Hindlimb muscle (tissue), 1 donor: ENCODE results near the gene GEMIN4. TPM values are rescaled to one million over a fixed set of nuclear protein-coding genes. Genes with fewer than 3 reads are reported as not detected.
"Not testable (repeated sequence)": the region's sequence is repeated elsewhere in the genome, so short reads cannot be mapped to it uniquely, and the experiment has no call there.

ENCODE experiments used
- DNase-seq: peaks from one replicate; pipeline ENCODE4 v3.0.0-alpha.2; 2013
- polyA plus RNA-seq: library from polyadenylated mRNA; unstranded; fragments of 120-200 nt; gene quantifications from one replicate; pipeline ENCODE4 v1.2.1, GENCODE V29; 2013; ENCODE audit not compliant: insufficient read length

Gene GEMIN4
- polyA plus RNA-seq, 1 donor, result 15.4 TPM

- DNase-seq, result no peak
Observed at GRCh38 chr17:778096-778495, 26.0 kb upstream of the GEMIN4 start.

GRCh38 chr17:774313-774584, 22.2 kb upstream of the GEMIN4 start:
- no peak for DNase-seq

- no peak for DNase-seq
Observed at GRCh38 chr17:773467-774312, 21.6 kb upstream of the GEMIN4 start.

- DNase-seq, result no peak
Observed at GRCh38 chr17:773016-773415, 21.0 kb upstream of the GEMIN4 start.

GRCh38 chr17:767076-767475, 15.0 kb upstream of the GEMIN4 start:
- no peak for DNase-seq

GRCh38 chr17:760371-760770, 8.3 kb upstream of the GEMIN4 start:
- no peak for DNase-seq

- DNase-seq, result no peak
Observed at GRCh38 chr17:759964-760363, 7.9 kb upstream of the GEMIN4 start.

- DNase-seq, result not testable (repeated sequence)
Observed at GRCh38 chr17:756010-756567, 4.0 kb upstream of the GEMIN4 start.

- not testable (repeated sequence) for DNase-seq
Observed at GRCh38 chr17:755319-755961, 3.4 kb upstream of the GEMIN4 start.

GRCh38 chr17:753418-753817, 1.4 kb upstream of the GEMIN4 start:
- no peak for DNase-seq

- peak; percentile 76 for DNase-seq
Observed at GRCh38 chr17:752620-753219, 656 bp upstream of the GEMIN4 start.

- DNase-seq, result peak; percentile 44
Observed at GRCh38 chr17:751269-752001, 629 bp downstream of the GEMIN4 start.

- DNase-seq, result no peak
Observed at GRCh38 chr17:750431-751037, 1.5 kb downstream of the GEMIN4 start.

GRCh38 chr17:749359-749758, 2.7 kb downstream of the GEMIN4 start:
- not testable (repeated sequence) for DNase-seq

GRCh38 chr17:748604-749003, 3.5 kb downstream of the GEMIN4 start:
- DNase-seq, result not testable (repeated sequence)

- no peak for DNase-seq
Observed at GRCh38 chr17:746783-747629, 5.1 kb downstream of the GEMIN4 start.

- DNase-seq, result no peak
Observed at GRCh38 chr17:746181-746580, 5.9 kb downstream of the GEMIN4 start.

- no peak for DNase-seq
Observed at GRCh38 chr17:745406-745805, 6.7 kb downstream of the GEMIN4 start.

- DNase-seq, result no peak
Observed at GRCh38 chr17:744937-745336, 7.1 kb downstream of the GEMIN4 start.

- no peak for DNase-seq
Observed at GRCh38 chr17:743139-743538, 8.9 kb downstream of the GEMIN4 start.

- DNase-seq, result no peak
Observed at GRCh38 chr17:742147-742793, 9.8 kb downstream of the GEMIN4 start.
